Ovary (tissue), 3 donors: Measurements from ENCODE around the gene SCN2B.

Source experiments
- CTCF ChIP-seq, 3 donors: fragments of 450-650 bp in 2 of 3; fragments of 200-600 bp in 1 of 3; IDR thresholded peaks; one replicate each; pipeline versions ENCODE4 v1.5.1 to v1.8.0; 2016 to 2022; ENCODE audit warnings: antibody characterized with exemption in 3 of 3, mild to moderate bottlenecking in 1 of 3
- POLR2A ChIP-seq: fragments of 450-650 bp; IDR thresholded peaks from one replicate; pipeline ENCODE4 v1.6.1; 2017; ENCODE audit warnings: antibody characterized with exemption, mild to moderate bottlenecking, moderate library complexity
- donor health status: DM: no; HTN: no; CAD: no.

GRCh38 chr11:118202599-118203422 is 26.4 kb upstream of the SCN2B start:
- TF ChIP-seq CTCF (IDR thresholded peaks at IDR 0.05) (no peak), POLR2A (no peak)
